Activated CD8-positive, alpha-beta T cell treated with anti-CD3 and anti-CD28 coated beads for 36 hours (primary cell): ENCODE data around the gene SIM2. TPM values are rescaled to one million over a fixed set of nuclear protein-coding genes. Genes with fewer than 3 reads are reported as not detected.

ENCODE experiments used
- ATAC-seq: fragments of 200-7000 bp; cut with Tn5 transposase; one replicate; pipeline ENCODE4 v1.10.0; 2021; ENCODE audit warnings: mild to moderate bottlenecking, moderate library complexity
- CTCF ChIA-PET: fragments of 350-600 bp; sonication (Branson Sonifier 250); formaldehyde crosslinking; loops from one replicate; lab custom pipeline; 2021; ENCODE audit warnings: antibody characterized with exemption; lab: Charles Lee
- POLR2A ChIA-PET: fragments of 350-600 bp; sonication (Branson Sonifier 250); formaldehyde crosslinking; loops from one replicate; lab custom pipeline; 2021; ENCODE audit warnings: antibody characterized with exemption; lab: Charles Lee
- DNase-seq: peaks from one replicate; pipeline ENCODE4 v3.0.0-alpha.2; 2020
- H3K27ac Mint-ChIP-seq: one replicate; pipeline ENCODE4 v1.8.0; 2021; ENCODE audit warnings: mild to moderate bottlenecking, mixed read lengths
- H3K27me3 Mint-ChIP-seq: one replicate; pipeline ENCODE4 v1.8.0; 2021; ENCODE audit warnings: mixed read lengths
- H3K36me3 Mint-ChIP-seq: one replicate; pipeline ENCODE4 v1.8.0; 2021; ENCODE audit warnings: low read depth, mixed read lengths
- H3K4me1 Mint-ChIP-seq: one replicate; pipeline ENCODE4 v1.8.0; 2021; ENCODE audit warnings: low read depth, mixed read lengths
- H3K4me3 Mint-ChIP-seq: one replicate; pipeline ENCODE4 v1.8.0; 2021; ENCODE audit warnings: mild to moderate bottlenecking, moderate library complexity, mixed read lengths
- H3K9me3 Mint-ChIP-seq: one replicate; pipeline ENCODE4 v1.8.0; 2021; ENCODE audit warnings: mixed read lengths
- intact Hi-C: fragments of 100-400 bp; cut with micrococcal nuclease; formaldehyde crosslinking; loops from one replicate; pipeline ENCODE4 v1.10.0; 2022
- total RNA-seq, 2 experiments: library from RNA; stranded (reverse); gene quantifications; one replicate each; pipeline ENCODE4 v1.2.3, GENCODE V29; 2021
- TF ChIP-seq, protein P1 (sequence below): fragments of 200-600 bp; IDR thresholded peaks from one replicate; pipeline ENCODE4 v1.8.0; 2022; ENCODE audit warnings: antibody characterized with exemption, mild to moderate bottlenecking

Gene SIM2
- total RNA-seq, 2 experiments from 2014 or later, result not detected

DNA sequence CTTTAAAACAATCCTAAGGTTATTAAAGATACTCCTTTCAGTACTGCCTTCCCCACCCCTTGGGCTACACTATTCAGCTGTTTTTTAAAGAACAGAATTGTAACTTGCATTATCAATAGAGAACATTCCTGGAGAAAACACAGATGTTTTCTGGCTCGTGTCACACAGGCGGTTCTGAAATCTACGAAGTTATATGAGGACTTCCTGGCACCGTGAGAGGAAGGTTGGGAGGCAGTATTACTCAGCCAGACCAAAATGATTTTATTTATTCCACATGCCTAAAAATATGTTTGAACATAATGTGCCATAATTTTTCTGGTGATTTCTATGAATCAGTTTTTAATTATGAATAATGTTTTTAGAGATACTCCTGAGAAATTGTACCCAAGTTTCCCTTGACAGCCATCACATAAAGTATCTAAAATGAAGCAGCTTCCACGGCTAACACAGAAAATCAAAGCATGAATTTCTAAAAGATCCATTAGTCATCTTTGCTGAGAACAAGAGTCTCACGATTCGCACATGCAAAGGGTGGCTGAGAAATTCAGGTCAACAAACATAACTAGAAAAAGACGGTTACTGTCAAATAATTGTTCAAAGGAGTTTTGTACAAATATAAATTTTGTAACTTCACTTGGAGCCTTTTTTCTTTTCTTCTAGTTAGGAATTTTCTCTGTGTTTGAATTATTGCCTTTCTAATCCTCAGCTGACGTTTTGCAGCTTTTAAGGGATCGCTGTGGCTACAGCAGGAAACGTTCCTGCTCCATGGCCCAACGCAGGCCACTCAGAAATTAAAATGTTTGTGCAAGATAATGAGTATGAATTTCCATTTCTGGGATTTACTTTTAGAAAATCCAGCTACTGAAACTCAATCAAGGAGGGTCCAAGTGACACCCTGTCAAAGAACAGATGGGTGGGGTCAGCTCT lies 8.0 kb upstream of the SIM2 start:
- no peak for DNase-seq
- TF ChIP-seq, protein P1, sequence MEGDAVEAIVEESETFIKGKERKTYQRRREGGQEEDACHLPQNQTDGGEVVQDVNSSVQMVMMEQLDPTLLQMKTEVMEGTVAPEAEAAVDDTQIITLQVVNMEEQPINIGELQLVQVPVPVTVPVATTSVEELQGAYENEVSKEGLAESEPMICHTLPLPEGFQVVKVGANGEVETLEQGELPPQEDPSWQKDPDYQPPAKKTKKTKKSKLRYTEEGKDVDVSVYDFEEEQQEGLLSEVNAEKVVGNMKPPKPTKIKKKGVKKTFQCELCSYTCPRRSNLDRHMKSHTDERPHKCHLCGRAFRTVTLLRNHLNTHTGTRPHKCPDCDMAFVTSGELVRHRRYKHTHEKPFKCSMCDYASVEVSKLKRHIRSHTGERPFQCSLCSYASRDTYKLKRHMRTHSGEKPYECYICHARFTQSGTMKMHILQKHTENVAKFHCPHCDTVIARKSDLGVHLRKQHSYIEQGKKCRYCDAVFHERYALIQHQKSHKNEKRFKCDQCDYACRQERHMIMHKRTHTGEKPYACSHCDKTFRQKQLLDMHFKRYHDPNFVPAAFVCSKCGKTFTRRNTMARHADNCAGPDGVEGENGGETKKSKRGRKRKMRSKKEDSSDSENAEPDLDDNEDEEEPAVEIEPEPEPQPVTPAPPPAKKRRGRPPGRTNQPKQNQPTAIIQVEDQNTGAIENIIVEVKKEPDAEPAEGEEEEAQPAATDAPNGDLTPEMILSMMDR, result no peak
- CTCF ChIA-PET, result interaction anchor here (0.8 to 1.2 kb wide), 2 partner anchors 60 to 237 kb away, joined by 3 read pairs; no protein-coding TSS in a partner anchor

DNA sequence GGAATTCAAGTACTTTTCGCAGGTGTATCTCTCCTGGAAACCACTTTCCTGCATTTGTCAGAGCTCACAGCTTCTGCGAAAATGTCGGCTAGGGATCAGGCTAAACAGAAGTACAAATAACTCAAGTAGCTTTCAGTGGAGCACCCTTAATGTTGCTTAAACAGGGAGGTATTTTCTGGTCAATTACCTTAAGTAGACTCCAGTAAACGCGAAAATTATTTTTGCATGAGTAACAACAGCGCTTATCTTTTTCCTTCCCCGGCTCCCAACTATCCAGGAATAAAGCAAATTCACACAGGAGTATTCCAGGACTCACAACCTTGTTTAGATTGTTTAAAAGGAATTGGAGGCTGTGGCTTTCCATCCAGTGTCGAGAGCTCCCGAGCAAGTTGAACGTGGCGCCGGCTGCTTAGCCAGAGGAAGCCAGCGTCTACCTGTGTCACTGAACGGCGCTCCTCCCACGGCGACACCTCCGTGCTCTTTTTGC lies 7.3 kb upstream of the SIM2 start:
- no peaks in the 10 kb centered on the region for H3K36me3 Mint-ChIP-seq
- no peak overlapping the region for H3K4me3 Mint-ChIP-seq
- intact Hi-C loops, result no loop called here
- TF ChIP-seq, protein P1, result no peak
- ChIA-PET POLR2A (no interaction called here), CTCF (interaction anchor here (0.8 to 1.2 kb wide), 2 partner anchors 61 to 236 kb away, joined by 3 read pairs; no protein-coding TSS in a partner anchor)
- DNase-seq, result no peak
- no peak for ATAC-seq
- no peaks in the 10 kb centered on the region for H3K9me3 Mint-ChIP-seq
- H3K27ac Mint-ChIP-seq, result no peak overlapping the region
- H3K4me1 Mint-ChIP-seq, result peaks cover 10% of the 10 kb centered on the region
- peaks cover 76% of the 10 kb centered on the region for H3K27me3 Mint-ChIP-seq

More for the DNA sequence above, 8.0 kb upstream of the SIM2 start:
- Mint-ChIP-seq H3K4me3 (no peak overlapping the region), H3K36me3 (no peaks in the 10 kb centered on the region), H3K9me3 (no peaks in the 10 kb centered on the region), H3K27ac (no peak overlapping the region), H3K4me1 (peaks cover 10% of the 10 kb centered on the region), H3K27me3 (peaks cover 70% of the 10 kb centered on the region)
- intact Hi-C loops, result no loop called here
- no peak for ATAC-seq
- POLR2A ChIA-PET, result no interaction called here

DNA sequence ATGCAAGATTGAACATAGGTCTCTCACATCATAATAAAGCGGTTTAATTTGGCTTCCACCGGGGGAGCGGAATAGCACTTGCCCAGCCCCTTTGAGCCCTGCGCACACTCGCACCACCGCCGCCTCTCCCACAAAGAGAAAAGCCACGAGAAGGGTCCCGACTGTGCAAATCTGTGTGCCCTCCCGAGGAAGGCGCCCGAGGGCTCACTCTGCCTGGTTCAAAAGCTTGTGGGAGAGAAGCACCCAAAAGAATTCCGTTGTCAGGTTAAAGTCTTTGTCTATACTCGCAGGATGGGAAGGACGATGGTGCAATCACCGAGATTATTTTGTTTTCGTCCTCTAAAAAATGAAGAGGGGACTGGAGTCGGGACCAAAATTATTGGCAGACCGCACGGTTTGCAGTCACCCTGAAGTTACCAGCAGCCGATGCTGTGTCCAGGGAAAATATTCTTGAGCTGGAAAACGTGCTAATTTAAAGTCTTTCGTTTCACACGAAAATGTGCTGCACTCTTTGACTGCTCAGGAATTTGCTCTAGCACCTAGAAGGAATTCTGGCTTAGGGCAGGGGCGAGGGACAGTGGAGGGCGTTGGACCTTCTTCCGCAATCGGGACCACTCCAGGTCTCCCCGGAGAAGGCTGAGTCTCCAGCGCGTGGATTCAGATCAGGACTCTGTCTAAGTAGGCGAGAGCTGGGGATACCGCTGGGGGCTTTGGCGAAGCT lies 6.6 kb upstream of the SIM2 start:
- intact Hi-C loops, result no loop called here
- Mint-ChIP-seq H3K4me3 (no peak overlapping the region), H3K9me3 (no peaks in the 10 kb centered on the region), H3K36me3 (peaks cover 2% of the 10 kb centered on the region), H3K4me1 (peaks cover 10% of the 10 kb centered on the region), H3K27me3 (peaks cover 81% of the 10 kb centered on the region), H3K27ac (no peak overlapping the region)
- ATAC-seq (no peak), DNase-seq (no peak)
- CTCF ChIA-PET, result interaction anchor here (1.2 kb wide), 1 partner anchor 62 kb away, joined by 3 read pairs; no protein-coding TSS in a partner anchor
- TF ChIP-seq, protein P1, result no peak
- POLR2A ChIA-PET, result no interaction called here

DNA sequence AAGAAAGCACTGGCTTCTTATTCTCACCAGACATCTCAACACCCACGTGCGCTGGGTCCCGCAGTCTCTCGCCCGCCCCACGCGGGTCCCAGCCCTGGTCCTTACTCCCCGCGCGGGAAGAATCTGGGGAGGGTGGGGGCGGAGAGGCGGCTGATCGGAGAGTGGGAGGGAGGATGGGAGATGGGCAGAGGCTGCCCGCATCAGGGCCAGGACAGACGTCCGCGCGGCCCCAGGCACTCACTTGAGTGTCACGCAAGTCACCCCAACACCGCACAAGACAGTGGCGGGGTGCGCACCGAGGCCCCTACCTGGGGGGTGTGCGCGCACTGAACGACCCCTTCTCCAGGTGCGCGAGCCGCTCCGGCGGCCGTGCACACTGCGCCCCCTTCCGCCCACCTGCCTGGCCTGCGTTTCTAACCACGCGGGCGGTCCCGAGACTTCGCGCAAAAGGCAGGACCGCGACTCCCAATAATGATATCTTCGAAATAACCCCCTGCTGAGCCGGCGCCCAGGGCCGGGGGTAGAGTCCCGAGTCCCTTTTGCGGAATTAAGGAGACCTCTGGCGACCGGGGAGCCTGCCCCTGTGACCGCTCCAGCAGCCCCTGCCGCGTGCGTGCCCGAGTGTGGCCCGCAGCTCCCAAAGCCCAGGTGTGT lies 6.0 kb upstream of the SIM2 start:
- Mint-ChIP-seq H3K9me3 (no peaks in the 10 kb centered on the region), H3K4me3 (no peak overlapping the region), H3K27me3 (peaks cover 83% of the 10 kb centered on the region), H3K27ac (no peak overlapping the region), H3K36me3 (peaks cover 2% of the 10 kb centered on the region), H3K4me1 (peaks cover 10% of the 10 kb centered on the region)
- ATAC-seq (no peak), DNase-seq (no peak)
- TF ChIP-seq, protein P1, result no peak
- CTCF ChIA-PET, result no interaction called here
- intact Hi-C loops, result no loop called here
- POLR2A ChIA-PET, result no interaction called here
